Endothelial cell of umbilical vein (primary cell): ENCODE data around the gene CXCL13. TPM values are rescaled to one million over a fixed set of nuclear protein-coding genes. Genes with fewer than 3 reads are reported as not detected.

Source experiments
- BruUV-seq: library from RNA; stranded (reverse); fragments of 400-500 nt; replicated peaks from 2 replicates; lab custom pipeline; 2021; lab: Mats Ljungman, UMichigan
- CTCF ChIA-PET: fragments of 300-600, 350-600 bp; sonication (Branson Sonifier 250); formaldehyde crosslinking; loops from one replicate; lab custom pipeline; 2021; ENCODE audit warnings: antibody characterized with exemption, inconsistent platforms; lab: Charles Lee
- POLR2A ChIA-PET: fragments of 300-600, 350-600 bp; sonication (Branson Sonifier 250); formaldehyde crosslinking; loops from one replicate; lab custom pipeline; 2021; ENCODE audit warnings: antibody characterized with exemption, inconsistent platforms; lab: Charles Lee
- DNase-seq: peaks from one replicate; pipeline ENCODE4 v3.0.0-alpha.2; 2011; ENCODE audit warnings: low read depth, low spot score
- FAIRE-seq: peaks from 2 replicates; lab custom pipeline; 2011; peaks lifted over from hg19 to GRCh38; lab: Jason Lieb, UNC
- H2AFZ ChIP-seq: 2 replicates; pipeline ENCODE4 v1.6.0; 2012; ENCODE audit warnings: low read depth, low read length, control low read depth, inconsistent platforms
- H3K27ac ChIP-seq: 2 replicates; pipeline ENCODE4 v1.5.1; 2011; ENCODE audit warnings: low read depth, mild to moderate bottlenecking, control low read depth, low read length, moderate library complexity; ENCODE audit not compliant: insufficient read depth
- H3K27me3 ChIP-seq, 2 experiments: 2 replicates each; pipeline versions ENCODE4 v1.6.0 to v1.6.1; 2011; ENCODE audit warnings: low read length in 2 of 2, mixed read lengths in 1 of 2; ENCODE audit not compliant: control insufficient read depth in 2 of 2, insufficient read depth in 2 of 2
- H3K36me3 ChIP-seq, 2 experiments: 2 replicates in 1 of 2; 3 replicates in 1 of 2; pipeline ENCODE4 v1.5.1; 2011; ENCODE audit warnings: low read length in 2 of 2, mild to moderate bottlenecking in 1 of 2, moderate library complexity in 1 of 2; ENCODE audit not compliant: control insufficient read depth in 2 of 2, insufficient read depth in 2 of 2; ENCODE audit errors: extremely low read depth in 1 of 2
- H3K4me1 ChIP-seq: 3 replicates; pipeline ENCODE4 v1.5.1; 2011; ENCODE audit warnings: mild to moderate bottlenecking, low read length; ENCODE audit not compliant: control insufficient read depth, insufficient read depth; ENCODE audit errors: extremely low read depth
- H3K4me2 ChIP-seq: 2 replicates; pipeline ENCODE4 v1.6.1; 2011; ENCODE audit warnings: low read length, control low read depth, mixed read lengths; ENCODE audit not compliant: insufficient read depth
- H3K4me3 ChIP-seq, 3 experiments: fragments of 200-600 bp in 1 of 3; sonication (generic), shearing (Covaris generic) in 1 of 3; replicated peaks in 1 of 3; 2 replicates each; pipeline ENCODE4 v1.5.1; 2011 to 2016; ENCODE audit warnings: control low read depth in 3 of 3, low read length in 3 of 3, mild to moderate bottlenecking in 2 of 3, inconsistent platforms in 1 of 3, low read depth in 1 of 3, moderate library complexity in 1 of 3; ENCODE audit not compliant: insufficient read depth in 1 of 3
- H3K79me2 ChIP-seq: 2 replicates; pipeline ENCODE4 v1.6.0; 2012; ENCODE audit warnings: low read length, inconsistent platforms; ENCODE audit not compliant: control insufficient read depth, insufficient read depth
- H3K9ac ChIP-seq: replicated peaks from 2 replicates; pipeline ENCODE3; 2011; ENCODE audit warnings: low read length, control low read depth; ENCODE audit not compliant: insufficient read depth; ENCODE audit errors: extremely low read depth
- H3K9me1 ChIP-seq: replicated peaks from 3 replicates; pipeline ENCODE4 v1.6.0; 2011; ENCODE audit warnings: mild to moderate bottlenecking, low read length; ENCODE audit not compliant: control insufficient read depth, insufficient read depth; ENCODE audit errors: extremely low read depth
- H3K9me3 ChIP-seq: replicated peaks from 2 replicates; pipeline ENCODE4 v1.5.1; 2012; ENCODE audit warnings: low read length, inconsistent platforms; ENCODE audit not compliant: control insufficient read depth, insufficient read depth
- H4K20me1 ChIP-seq: replicated peaks from 2 replicates; pipeline ENCODE3; 2011; ENCODE audit warnings: mild to moderate bottlenecking, low read length; ENCODE audit not compliant: control insufficient read depth, insufficient read depth; ENCODE audit errors: extremely low read depth
- EZH2 ChIP-seq: IDR thresholded peaks from 2 replicates; pipeline ENCODE4 v1.6.1; 2012; ENCODE audit warnings: borderline replicate concordance, low read depth, mild to moderate bottlenecking, moderate library complexity, low read length, inconsistent platforms; ENCODE audit not compliant: severe bottlenecking
- FOS ChIP-seq: IDR thresholded peaks from 2 replicates; pipeline ENCODE4 v1.6.1; 2011; ENCODE audit warnings: mild to moderate bottlenecking, low read length, moderate library complexity, borderline replicate concordance; ENCODE audit not compliant: insufficient read depth
- GATA2 ChIP-seq: IDR thresholded peaks from 2 replicates; pipeline ENCODE4 v1.7.0; 2011; ENCODE audit warnings: low read depth, mild to moderate bottlenecking, moderate library complexity, mixed read lengths, low read length; ENCODE audit not compliant: insufficient read length, insufficient read depth
- JUN ChIP-seq: IDR thresholded peaks from 2 replicates; pipeline ENCODE4 v1.6.1; 2011; ENCODE audit warnings: borderline replicate concordance, low read depth; ENCODE audit not compliant: insufficient read length, insufficient read depth
- MYC ChIP-seq: IDR thresholded peaks from one replicate; pipeline ENCODE4 v1.6.1; 2011; ENCODE audit warnings: mild to moderate bottlenecking, low read depth, low read length
- POLR2A ChIP-seq: IDR thresholded peaks from 2 replicates; pipeline ENCODE4 v1.6.1; 2012; ENCODE audit warnings: low read depth, mild to moderate bottlenecking, control low read depth, low read length
- POLR2AphosphoS5 ChIP-seq: IDR thresholded peaks from 2 replicates; pipeline ENCODE4 v1.6.1; 2012; ENCODE audit warnings: low read depth, mild to moderate bottlenecking, control low read depth, low read length, moderate library complexity; ENCODE audit not compliant: insufficient read depth
- dilution Hi-C: fragments of 300-500 bp; cut with MboI; formaldehyde crosslinking; loops from one replicate; pipeline ENCODE4 v1.15.0; 2019; ENCODE audit warnings: low sequenced_read_pairs; ENCODE audit not compliant: extremely low pct_ligation_motif_present
- intact Hi-C: fragments of 100-400 bp; cut with micrococcal nuclease; formaldehyde crosslinking; loops from one replicate; pipeline ENCODE4 v1.10.0; 2022
- polyA plus RNA-seq, 4 experiments: library from polyadenylated mRNA; depleted of rRNA in 3 of 4; stranded (reverse) in 3 of 4; unstranded in 1 of 4; fragments of >200 nt; gene quantifications; 2 replicates each; pipeline versions ENCODE4 v1.2.1 to v1.2.3, GENCODE V29; 2011 to 2012; ENCODE audit warnings: missing spikeins in 1 of 4
- total RNA-seq: library from RNA; stranded (reverse); gene quantifications from 2 replicates; pipeline ENCODE4 v1.2.3, GENCODE V29; 2021
- TF ChIP-seq, protein P1 (sequence below): IDR thresholded peaks from 2 replicates; pipeline ENCODE4 v1.6.1; 2011; ENCODE audit not compliant: insufficient read depth, insufficient read length
- TF ChIP-seq, protein P2 (sequence below), 2 donors: IDR thresholded peaks; 1 replicate in 1 of 2; 2 replicates in 1 of 2; pipeline ENCODE4 v1.5.1; 2011; ENCODE audit warnings: low read length in 2 of 2, mild to moderate bottlenecking in 2 of 2, moderate library complexity in 2 of 2, control low read depth in 1 of 2, inconsistent platforms in 1 of 2, low read depth in 1 of 2; ENCODE audit not compliant: insufficient read depth in 1 of 2; ENCODE audit errors: extremely low read depth in 1 of 2

CXCL13 gene
- total and polyA plus RNA-seq, 2 donors (not counting 3 experiments of a cell fraction or from before 2014, with no cell fraction given) = not detected

DNA sequence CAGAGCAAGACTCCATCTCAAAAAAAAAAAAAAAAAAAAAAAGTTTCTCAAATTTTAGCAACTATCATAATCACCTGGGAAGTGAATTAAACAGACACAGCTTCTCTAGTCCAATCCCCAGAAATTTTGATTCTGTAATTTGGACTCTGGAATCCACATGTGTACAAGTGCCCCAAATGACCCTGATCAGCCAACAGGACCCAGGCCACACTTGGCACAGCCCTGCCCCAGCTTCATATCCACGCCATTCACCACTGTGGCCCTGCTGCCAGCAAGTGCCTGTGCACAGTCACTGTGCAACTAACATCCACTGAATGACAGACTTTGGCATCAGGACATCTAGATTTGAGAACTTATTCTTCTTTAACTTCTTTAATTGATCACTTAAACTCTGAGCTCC lies 14.1 kb upstream of the CXCL13 start:
- POLR2A ChIA-PET = no interaction called here
- Histone ChIP-seq H4K20me1 (no peaks in the 10 kb centered on the region), H3K27ac (no peak overlapping the region), H3K4me1 (no peaks in the 10 kb centered on the region), H3K9ac (no peak overlapping the region), H3K36me3 (no peaks in the 10 kb centered on the region), H3K79me2 (no peaks in the 10 kb centered on the region), H3K27me3 (no peaks in the 10 kb centered on the region), H3K4me3 (no peak overlapping the region), H3K9me3 (no peaks in the 10 kb centered on the region), H2AFZ (no peak overlapping the region), H3K9me1 (no peaks in the 10 kb centered on the region), H3K4me2 (no peak overlapping the region)
- CTCF ChIA-PET = interaction anchor here (1.9 kb wide), 1 partner anchor 9 kb away, joined by 8 read pairs; no protein-coding TSS in a partner anchor
- intact Hi-C loops = no loop called here
- TF ChIP-seq JUN = no peak
- TF ChIP-seq, protein P1, sequence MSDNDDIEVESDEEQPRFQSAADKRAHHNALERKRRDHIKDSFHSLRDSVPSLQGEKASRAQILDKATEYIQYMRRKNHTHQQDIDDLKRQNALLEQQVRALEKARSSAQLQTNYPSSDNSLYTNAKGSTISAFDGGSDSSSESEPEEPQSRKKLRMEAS = no peak
- TF ChIP-seq, protein P2, sequence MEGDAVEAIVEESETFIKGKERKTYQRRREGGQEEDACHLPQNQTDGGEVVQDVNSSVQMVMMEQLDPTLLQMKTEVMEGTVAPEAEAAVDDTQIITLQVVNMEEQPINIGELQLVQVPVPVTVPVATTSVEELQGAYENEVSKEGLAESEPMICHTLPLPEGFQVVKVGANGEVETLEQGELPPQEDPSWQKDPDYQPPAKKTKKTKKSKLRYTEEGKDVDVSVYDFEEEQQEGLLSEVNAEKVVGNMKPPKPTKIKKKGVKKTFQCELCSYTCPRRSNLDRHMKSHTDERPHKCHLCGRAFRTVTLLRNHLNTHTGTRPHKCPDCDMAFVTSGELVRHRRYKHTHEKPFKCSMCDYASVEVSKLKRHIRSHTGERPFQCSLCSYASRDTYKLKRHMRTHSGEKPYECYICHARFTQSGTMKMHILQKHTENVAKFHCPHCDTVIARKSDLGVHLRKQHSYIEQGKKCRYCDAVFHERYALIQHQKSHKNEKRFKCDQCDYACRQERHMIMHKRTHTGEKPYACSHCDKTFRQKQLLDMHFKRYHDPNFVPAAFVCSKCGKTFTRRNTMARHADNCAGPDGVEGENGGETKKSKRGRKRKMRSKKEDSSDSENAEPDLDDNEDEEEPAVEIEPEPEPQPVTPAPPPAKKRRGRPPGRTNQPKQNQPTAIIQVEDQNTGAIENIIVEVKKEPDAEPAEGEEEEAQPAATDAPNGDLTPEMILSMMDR (IDR thresholded peaks at IDR 0.05; ENCODE audit: extremely low read depth in 1 of 2, insufficient read depth in 1 of 2, low read depth in 1 of 2, low read length in 2 of 2) = no peak
- TF ChIP-seq POLR2AphosphoS5 = no peak
- TF ChIP-seq MYC = no peak
- TF ChIP-seq EZH2 = no peak
- TF ChIP-seq POLR2A = no peak
- TF ChIP-seq FOS = no peak
- TF ChIP-seq GATA2 = no peak
- dilution Hi-C loops = no loop called here
- no TSS peak for BruUV-seq
- FAIRE-seq (no peak), DNase-seq (no peak)
